Psoas muscle (tissue), 8 donors: ENCODE measurements around the gene MAP6. TPM values are rescaled to one million over a fixed set of nuclear protein-coding genes. Genes with fewer than 3 reads are reported as not detected.
A peak's percentile ranks its signal among the peaks of the same experiment; 100 is the strongest.

Experiments
- ATAC-seq, 4 donors: fragments of 200-7000 bp; cut with Tn5 transposase; one replicate each; pipeline ENCODE4 v1.9.1; 2020; ENCODE audit warnings: moderate library complexity in 3 of 4, mild to moderate bottlenecking in 2 of 4
- DNase-seq, 2 donors: peaks; one replicate each; pipeline ENCODE4 v3.0.0-alpha.2; 2020
- H3K27ac ChIP-seq: fragments of 200-600 bp; one replicate; pipeline ENCODE4 v1.8.0; 2022
- H3K27me3 ChIP-seq, 3 donors: fragments of 200-600 bp in 1 of 3; one replicate each; pipeline versions ENCODE4 v1.6.1 to v1.8.0; 2013 to 2022; ENCODE audit warnings: low read length in 2 of 3, mild to moderate bottlenecking in 2 of 3, moderate library complexity in 1 of 3; ENCODE audit not compliant: insufficient read depth in 3 of 3
- H3K36me3 ChIP-seq, 2 donors: fragments of 200-600 bp in 1 of 2; one replicate each; pipeline versions ENCODE4 v1.6.1 to v1.8.0; 2013 to 2022; ENCODE audit warnings: low read depth in 1 of 2, mild to moderate bottlenecking in 1 of 2, moderate library complexity in 1 of 2; ENCODE audit not compliant: insufficient read depth in 1 of 2
- H3K4me1 ChIP-seq: fragments of 200-600 bp; one replicate; pipeline ENCODE4 v1.8.0; 2022
- H3K4me3 ChIP-seq: fragments of 200-600 bp; one replicate; pipeline ENCODE4 v1.8.0; 2022; ENCODE audit warnings: mild to moderate bottlenecking
- H3K9me3 ChIP-seq: fragments of 200-600 bp; one replicate; pipeline ENCODE4 v1.8.0; 2022
- CTCF ChIP-seq: fragments of 200-600 bp; IDR thresholded peaks from one replicate; pipeline ENCODE4 v1.8.0; 2022; ENCODE audit warnings: antibody characterized with exemption
- WGBS, 3 donors: extraction: QIAGEN DNeasy Blood & Tissue Kit; methylation state at CpG; one replicate each; pipeline versions ENCODE4 v1.1.6 to v1.1.7; 2013; 5-methylcytosine and 5-hydroxymethylcytosine counted together
- intact Hi-C, 2 donors: fragments of 100-400 bp; cut with DNase I; formaldehyde crosslinking; loops; one replicate each; pipeline versions ENCODE4 v1.11.0 to v1.14.2; 2022
- polyA plus RNA-seq, 3 donors: library from polyadenylated mRNA; stranded (reverse); fragments of 200-250 nt; gene quantifications; one replicate each; pipeline ENCODE4 v1.2.3, GENCODE V29; 2013
- total RNA-seq, 4 donors: library from RNA; stranded (reverse); fragmentation: NEBNext Ultra II Directional in 2 of 4; extraction: Animal tissue kit (Norgen Biotek cat#: 25700) in 2 of 4; gene quantifications; one replicate each; pipeline versions ENCODE4 v1.2.1 to v1.2.4, GENCODE V29; 2021 to 2023
- donor health status: healthy with polysubstance abuse.
- donor health status: DM: no; HTN: no; CAD: no; lungs with moderate emphysema.
- donor health status: Bipolar disorder and iron deficiency.
- donor health status: healthy.
- donor health status: DM: yes; HTN: yes; CAD: no.
- donor health status: DM: no; HTN: no; CAD: no.
- donor health status: DM: no; HTN: no; CAD: no.
- donor health status: DM: yes; HTN: yes; CAD: no.

MAP6 gene
- total and polyA plus RNA-seq, 7 donors = 0.14 to 0.56 (median 0.26) TPM

- no peaks in the 10 kb centered on the region for H3K4me1 ChIP-seq
- DNase-seq = peak; percentile 58 to 78
- peaks cover 0 to 2% (median 0%) of the 10 kb centered on the region in 3 donors for H3K27me3 ChIP-seq
- peak in 3 of 4 donors; percentile 28 to 53 (median 36) for ATAC-seq
- H3K4me3 ChIP-seq = no peak overlapping the region
- H3K9me3 ChIP-seq = no peaks in the 10 kb centered on the region
- WGBS, 3 donors = 11 to 34% (median 28%) methylated on average over 4 of the region's 4 CpGs
- intact Hi-C loops = no loop called here
- TF ChIP-seq CTCF = no peak
- no peak overlapping the region for H3K27ac ChIP-seq
- no peaks in the 10 kb centered on the region for H3K36me3 ChIP-seq
These were observed 29.1 kb downstream of the MAP6 start for GRCh38 chr11:75639762-75640181.

DNA sequence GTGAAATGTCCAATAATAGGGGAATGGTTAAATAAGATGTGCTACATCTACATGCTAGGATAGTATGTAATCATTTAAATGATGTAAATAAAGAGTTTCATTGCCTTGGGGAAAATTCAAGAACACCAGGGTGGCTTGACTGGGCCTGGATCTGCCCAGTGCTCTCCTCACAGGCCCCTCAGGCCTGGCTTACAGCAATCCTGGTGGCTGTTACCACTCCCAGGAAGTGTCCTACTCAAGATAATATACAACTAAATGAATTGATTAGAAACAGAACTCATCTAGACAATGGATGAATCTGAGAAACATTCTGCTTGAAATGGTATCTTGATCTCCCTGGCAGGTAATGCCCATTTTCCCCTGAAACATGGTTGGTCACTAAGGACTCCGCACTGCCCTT is 30.8 kb downstream of the MAP6 start:
- ATAC-seq (no peak), DNase-seq (no peak)
- 68 to 87% (median 83%) methylated on average over 1 of the region's 1 CpG for WGBS, 3 donors
- Histone ChIP-seq H3K4me1 (no peaks in the 10 kb centered on the region), H3K36me3 (no peaks in the 10 kb centered on the region), H3K27me3 (peaks cover 0 to 2% (median 0%) of the 10 kb centered on the region in 3 donors), H3K9me3 (no peaks in the 10 kb centered on the region), H3K4me3 (no peak overlapping the region), H3K27ac (no peak overlapping the region)
- intact Hi-C loops = no loop called here
- TF ChIP-seq CTCF = no peak

GRCh38 chr11:75635066-75635862 is 33.6 kb downstream of the MAP6 start:
- DNase-seq = peak in 1 of 2 donors; percentile 60

GRCh38 chr11:75633409-75634066 is 35.3 kb downstream of the MAP6 start:
- H3K4me1 ChIP-seq = no peaks in the 10 kb centered on the region
- TF ChIP-seq CTCF = no peak
- H3K4me3 ChIP-seq = no peak overlapping the region
- no peak overlapping the region for H3K27ac ChIP-seq
- WGBS, 3 donors = 81 to 93% (median 91%) methylated on average over 8 of the region's 8 CpGs
- no peak for DNase-seq
- peaks cover 0 to 2% (median 0%) of the 10 kb centered on the region in 3 donors for H3K27me3 ChIP-seq
- H3K36me3 ChIP-seq = no peaks in the 10 kb centered on the region
- no peaks in the 10 kb centered on the region for H3K9me3 ChIP-seq
- intact Hi-C loops = no loop called here
- no peak for ATAC-seq

More at GRCh38 chr11:75635066-75635862, 33.6 kb downstream of the MAP6 start:
- H3K27ac ChIP-seq = no peak overlapping the region
- no peak overlapping the region for H3K4me3 ChIP-seq
- peaks cover 0 to 2% (median 0%) of the 10 kb centered on the region in 3 donors for H3K27me3 ChIP-seq
- H3K36me3 ChIP-seq = no peaks in the 10 kb centered on the region
- no peaks in the 10 kb centered on the region for H3K9me3 ChIP-seq
- H3K4me1 ChIP-seq = no peaks in the 10 kb centered on the region
- TF ChIP-seq CTCF = no peak
- peak in 3 of 4 donors; percentile 42 to 54 (median 53) for ATAC-seq
- 26 to 36% (median 28%) methylated on average over 16 of the region's 16 CpGs for WGBS, 3 donors
- intact Hi-C loops = no loop called here
